Stimulated activated CD8-positive, alpha-beta memory T cell treated with anti-CD3 and anti-CD28 coated beads, Interleukin-7, amount 100 ng/mL, for 24 hours (primary cell): ENCODE measurements around the gene MARS1.
"Not testable (repeated sequence)": the region's sequence is repeated elsewhere in the genome, so short reads cannot be mapped to it uniquely, and the experiment has no call there.

Experiments
- DNase-seq: peaks from one replicate; pipeline ENCODE4 v3.0.0-alpha.2; 2020; ENCODE audit warnings: low read depth

MARS1 gene

GRCh38 chr12:57487597-57488401, at the start of gene MARS1:
Gene MARS1 (plus strand): TSS chr12:57488068. CDS start chr12:57488091, 23 bp downstream.
- peak; percentile 78 for DNase-seq

- no peak for DNase-seq
Measured at GRCh38 chr12:57438400-57438799, 49.5 kb upstream of the MARS1 start.

GRCh38 chr12:57439762-57440266, 48.1 kb upstream of the MARS1 start:
- no peak for DNase-seq

GRCh38 chr12:57441393-57441792, 46.5 kb upstream of the MARS1 start:
- DNase-seq = not testable (repeated sequence)

- DNase-seq = no peak
Measured at GRCh38 chr12:57441846-57442427, 45.9 kb upstream of the MARS1 start.

- not testable (repeated sequence) for DNase-seq
Measured at GRCh38 chr12:57444337-57444736, 43.5 kb upstream of the MARS1 start.

- DNase-seq = no peak
Measured at GRCh38 chr12:57444744-57445143, 43.1 kb upstream of the MARS1 start.

- no peak for DNase-seq
Measured at GRCh38 chr12:57446292-57446960, 41.4 kb upstream of the MARS1 start.

- no peak for DNase-seq
Measured at GRCh38 chr12:57448669-57449068, 39.2 kb upstream of the MARS1 start.

- DNase-seq = no peak
Measured at GRCh38 chr12:57449375-57449774, 38.5 kb upstream of the MARS1 start.

GRCh38 chr12:57450057-57450456, 37.8 kb upstream of the MARS1 start:
- no peak for DNase-seq

GRCh38 chr12:57451233-57451778, 36.6 kb upstream of the MARS1 start:
- DNase-seq = no peak

- DNase-seq = no peak
Measured at GRCh38 chr12:57452181-57452936, 35.5 kb upstream of the MARS1 start.

- no peak for DNase-seq
Measured at GRCh38 chr12:57452937-57453509, 34.8 kb upstream of the MARS1 start.

- DNase-seq = no peak
Measured at GRCh38 chr12:57454213-57454565, 33.7 kb upstream of the MARS1 start.

- no peak for DNase-seq
Measured at GRCh38 chr12:57454566-57455373, 33.1 kb upstream of the MARS1 start, which contains the start of gene INHBE. Gene INHBE (plus strand): TSS chr12:57455307. CDS start chr12:57455537, 230 bp downstream.

GRCh38 chr12:57455374-57456144, 32.3 kb upstream of the MARS1 start:
- no peak for DNase-seq

- DNase-seq = no peak
Measured at GRCh38 chr12:57456145-57456700, 31.6 kb upstream of the MARS1 start.

- no peak for DNase-seq
Measured at GRCh38 chr12:57456737-57457490, 31.0 kb upstream of the MARS1 start.
